ENCODE results near the gene S100A11. TPM values are rescaled to one million over a fixed set of nuclear protein-coding genes. Genes with fewer than 3 reads are reported as not detected.

Gene S100A11
- total and polyA plus RNA-seq, 9 of the 15 experiments (the other 6 are each of a cell fraction or from before 2014, with no cell fraction given) = 131 to 808 (median 235) TPM

DNA sequence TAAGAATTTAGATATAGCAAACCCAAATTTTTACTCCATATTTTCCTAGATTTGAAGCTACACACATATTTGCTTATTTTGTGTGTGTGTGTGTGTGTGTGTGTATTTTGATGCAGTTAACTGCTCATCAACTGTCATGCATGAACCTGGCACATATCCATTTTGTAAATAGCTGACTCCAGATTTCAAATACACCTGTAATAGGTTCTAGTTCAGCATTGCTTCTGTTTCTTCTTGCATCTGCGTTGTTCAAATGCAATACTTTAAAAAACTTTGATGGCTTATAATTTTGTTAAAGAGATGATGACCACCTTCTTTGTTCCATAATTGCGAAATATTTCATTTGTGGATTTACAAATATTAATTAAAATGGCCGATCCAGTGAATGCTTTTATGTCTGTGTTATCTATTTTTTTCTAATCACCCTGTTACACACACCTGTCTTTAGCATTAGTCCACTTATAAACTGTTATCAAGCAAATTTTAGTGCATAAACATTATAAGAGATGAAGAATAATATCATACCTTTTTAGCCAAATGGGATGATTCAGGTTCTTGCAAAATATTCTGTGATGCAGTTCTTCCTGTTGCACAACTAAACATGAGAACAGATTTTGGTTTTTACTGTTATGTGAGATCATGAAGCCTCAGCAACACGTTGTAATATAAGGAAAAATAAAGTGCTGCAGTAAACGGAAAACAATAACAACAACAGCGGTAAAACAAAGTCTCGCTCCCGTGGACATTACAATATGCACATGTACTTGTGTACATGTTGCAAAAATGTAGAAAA is 12.7 kb upstream of the S100A11 start (continued):
- TF ChIP-seq, protein P1, sequence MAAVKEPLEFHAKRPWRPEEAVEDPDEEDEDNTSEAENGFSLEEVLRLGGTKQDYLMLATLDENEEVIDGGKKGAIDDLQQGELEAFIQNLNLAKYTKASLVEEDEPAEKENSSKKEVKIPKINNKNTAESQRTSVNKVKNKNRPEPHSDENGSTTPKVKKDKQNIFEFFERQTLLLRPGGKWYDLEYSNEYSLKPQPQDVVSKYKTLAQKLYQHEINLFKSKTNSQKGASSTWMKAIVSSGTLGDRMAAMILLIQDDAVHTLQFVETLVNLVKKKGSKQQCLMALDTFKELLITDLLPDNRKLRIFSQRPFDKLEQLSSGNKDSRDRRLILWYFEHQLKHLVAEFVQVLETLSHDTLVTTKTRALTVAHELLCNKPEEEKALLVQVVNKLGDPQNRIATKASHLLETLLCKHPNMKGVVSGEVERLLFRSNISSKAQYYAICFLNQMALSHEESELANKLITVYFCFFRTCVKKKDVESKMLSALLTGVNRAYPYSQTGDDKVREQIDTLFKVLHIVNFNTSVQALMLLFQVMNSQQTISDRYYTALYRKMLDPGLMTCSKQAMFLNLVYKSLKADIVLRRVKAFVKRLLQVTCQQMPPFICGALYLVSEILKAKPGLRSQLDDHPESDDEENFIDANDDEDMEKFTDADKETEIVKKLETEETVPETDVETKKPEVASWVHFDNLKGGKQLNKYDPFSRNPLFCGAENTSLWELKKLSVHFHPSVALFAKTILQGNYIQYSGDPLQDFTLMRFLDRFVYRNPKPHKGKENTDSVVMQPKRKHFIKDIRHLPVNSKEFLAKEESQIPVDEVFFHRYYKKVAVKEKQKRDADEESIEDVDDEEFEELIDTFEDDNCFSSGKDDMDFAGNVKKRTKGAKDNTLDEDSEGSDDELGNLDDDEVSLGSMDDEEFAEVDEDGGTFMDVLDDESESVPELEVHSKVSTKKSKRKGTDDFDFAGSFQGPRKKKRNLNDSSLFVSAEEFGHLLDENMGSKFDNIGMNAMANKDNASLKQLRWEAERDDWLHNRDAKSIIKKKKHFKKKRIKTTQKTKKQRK (IDR thresholded peaks at IDR 0.05; ENCODE audit: borderline replicate concordance, low read depth, low read length) = no peak
- TF ChIP-seq RBM39 (optimal IDR thresholded peaks at IDR 0.05; ENCODE audit: low read depth, low read length) = no peak

- no peaks in the 10 kb centered on the region for H3K79me2 ChIP-seq (ENCODE audit: control insufficient read depth, insufficient read depth, low read length)
- H3K9me1 ChIP-seq (ENCODE audit: control insufficient read depth, insufficient read depth, low read length) = no peaks in the 10 kb centered on the region
- peak overlapping the region; percentile 10; the same call in 1 of the 2 replicates for H3K4me3 ChIP-seq
- 12% methylated on average over 6 of the region's 6 CpGs for WGBS (ENCODE audit: insufficient coverage, low coverage, missing lambda C conversion rate)
- CTCF ChIA-PET (ENCODE audit: low intra/inter-chr PET ratio) = no interaction called here
- no peak for FAIRE-seq
- in situ Hi-C loops (cut with MboI) (no loop called here), intact Hi-C loops (cut with micrococcal nuclease) (no loop called here)
- peak overlapping the region; percentile 97 for H3K27ac ChIP-seq (ENCODE audit: extremely low read depth, low read depth, low read length)
- TSS peak; percentile 92 for BruUV-seq (replicated peaks)
- H3K4me2 ChIP-seq (ENCODE audit: insufficient read depth, low read length) = peak overlapping the region; percentile 91
- H3K36me3 ChIP-seq (ENCODE audit: control insufficient read depth, insufficient read depth, low read length) = no peaks in the 10 kb centered on the region
- H4K20me1 ChIP-seq (replicated peaks; ENCODE audit: control insufficient read depth, insufficient read depth, low read length) = 0 out of 2 replicates have a peak, but pooled peaks cover 3% of the 10 kb centered on the region
- DNase-seq (ENCODE audit: extremely low read depth in 1 of 4, low spot score in 3 of 4) = no peak
- peak overlapping the region; percentile 92 for H2AFZ ChIP-seq (ENCODE audit: low read depth, low read length)
- POLR2A ChIA-PET = interaction anchor here (0.8 to 5.6 kb wide), 4 partner anchors 13 to 71 kb away, joined by 3 to 37 read pairs (median 4); partner anchors contain the start of gene S100A11
- H3K4me1 ChIP-seq (replicated peaks in 1 of 2; ENCODE audit: control insufficient read depth in 2 of 2, insufficient read depth in 2 of 2, low read length in 2 of 2) = peaks cover 14 to 19% of the 10 kb centered on the region in 2 experiments
- H3K9me3 ChIP-seq (replicated peaks; ENCODE audit: control insufficient read depth, insufficient read depth, low read depth, low read length) = no peaks in the 10 kb centered on the region
- H3K27me3 ChIP-seq (ENCODE audit: control insufficient read depth in 2 of 2, insufficient read depth in 2 of 2, low read length in 2 of 2) = peaks cover 0 to 9% of the 10 kb centered on the region in 2 experiments; a peak in 2 of 5 replicates
- ATAC-seq = no peak
- H3K9ac ChIP-seq (ENCODE audit: insufficient read depth in 1 of 2, low read depth in 2 of 2, low read length in 2 of 2) = peak overlapping the region; percentile 90 to 91
- TF ChIP-seq ARID1B (IDR thresholded peaks at IDR 0.05) (0 out of 2 replicates have a peak, but pooled peaks have one; percentile 28), THRB (CRISPR knock-in tag; conservative IDR thresholded peaks at IDR 0.05) (0 out of 2 replicates have a peak, but pooled peaks have one; percentile 5), ZKSCAN1 (IDR thresholded peaks at IDR 0.05; ENCODE audit: low read depth, low read length) (no peak), MIER1 (IDR thresholded peaks at IDR 0.05; ENCODE audit: low read depth) (peak; percentile 32; the same call in 1 of the 2 replicates), ZNF584 (CRISPR knock-in tag; IDR thresholded peaks at IDR 0.05; ENCODE audit: low read depth) (0 out of 2 replicates have a peak, but pooled peaks have one; percentile 55), CXXC5 (CRISPR knock-in tag; IDR thresholded peaks at IDR 0.05) (0 out of 2 replicates have a peak, but pooled peaks have one; percentile 3), HDAC1 (IDR thresholded peaks at IDR 0.05) (0 out of 4 replicates have a peak, but pooled peaks of 1 of the 2 experiments have one; percentile 1)
- TF ChIP-seq, protein P2, sequence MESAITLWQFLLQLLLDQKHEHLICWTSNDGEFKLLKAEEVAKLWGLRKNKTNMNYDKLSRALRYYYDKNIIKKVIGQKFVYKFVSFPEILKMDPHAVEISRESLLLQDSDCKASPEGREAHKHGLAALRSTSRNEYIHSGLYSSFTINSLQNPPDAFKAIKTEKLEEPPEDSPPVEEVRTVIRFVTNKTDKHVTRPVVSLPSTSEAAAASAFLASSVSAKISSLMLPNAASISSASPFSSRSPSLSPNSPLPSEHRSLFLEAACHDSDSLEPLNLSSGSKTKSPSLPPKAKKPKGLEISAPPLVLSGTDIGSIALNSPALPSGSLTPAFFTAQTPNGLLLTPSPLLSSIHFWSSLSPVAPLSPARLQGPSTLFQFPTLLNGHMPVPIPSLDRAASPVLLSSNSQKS (CRISPR knock-in tag; IDR thresholded peaks at IDR 0.05) = no peak
Measured at GRCh38 chr1:152048416-152049009, 11.7 kb upstream of the S100A11 start.
